ENCODE data around the gene VDAC1.
"Not testable (repeated sequence)": the region's sequence is repeated elsewhere in the genome, so short reads cannot be mapped to it uniquely, and the experiment has no call there.

Gene VDAC1

DNA sequence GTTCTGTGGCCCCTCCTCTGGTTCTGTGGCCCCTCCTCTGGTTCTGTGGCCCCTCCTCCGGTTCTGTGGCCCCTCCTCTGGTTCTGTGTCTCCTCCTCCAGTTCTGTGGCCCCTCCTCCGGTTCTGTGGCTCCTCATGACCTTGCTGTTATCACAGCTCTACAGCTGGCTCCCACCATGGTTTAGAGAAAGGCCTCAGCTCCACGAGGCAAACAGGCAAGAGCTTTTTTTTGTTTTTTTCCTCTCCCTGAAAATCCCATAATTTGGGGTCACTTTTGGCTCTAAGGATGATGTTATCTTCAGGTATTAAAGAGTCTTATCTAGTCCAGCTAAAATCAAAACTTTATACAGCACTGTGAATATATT lies 68.1 kb downstream of the VDAC1 start:
- H3K27ac Mint-ChIP-seq: no peak overlapping the region
- H3K27me3 Mint-ChIP-seq: no peaks in the 10 kb centered on the region
- H3K4me1 Mint-ChIP-seq (ENCODE audit: low read depth): peaks cover 64% of the 10 kb centered on the region
- H3K36me3 Mint-ChIP-seq (ENCODE audit: low read depth): no peaks in the 10 kb centered on the region
- H3K4me3 Mint-ChIP-seq: no peak overlapping the region
- no peaks in the 10 kb centered on the region for H3K9me3 Mint-ChIP-seq

DNA sequence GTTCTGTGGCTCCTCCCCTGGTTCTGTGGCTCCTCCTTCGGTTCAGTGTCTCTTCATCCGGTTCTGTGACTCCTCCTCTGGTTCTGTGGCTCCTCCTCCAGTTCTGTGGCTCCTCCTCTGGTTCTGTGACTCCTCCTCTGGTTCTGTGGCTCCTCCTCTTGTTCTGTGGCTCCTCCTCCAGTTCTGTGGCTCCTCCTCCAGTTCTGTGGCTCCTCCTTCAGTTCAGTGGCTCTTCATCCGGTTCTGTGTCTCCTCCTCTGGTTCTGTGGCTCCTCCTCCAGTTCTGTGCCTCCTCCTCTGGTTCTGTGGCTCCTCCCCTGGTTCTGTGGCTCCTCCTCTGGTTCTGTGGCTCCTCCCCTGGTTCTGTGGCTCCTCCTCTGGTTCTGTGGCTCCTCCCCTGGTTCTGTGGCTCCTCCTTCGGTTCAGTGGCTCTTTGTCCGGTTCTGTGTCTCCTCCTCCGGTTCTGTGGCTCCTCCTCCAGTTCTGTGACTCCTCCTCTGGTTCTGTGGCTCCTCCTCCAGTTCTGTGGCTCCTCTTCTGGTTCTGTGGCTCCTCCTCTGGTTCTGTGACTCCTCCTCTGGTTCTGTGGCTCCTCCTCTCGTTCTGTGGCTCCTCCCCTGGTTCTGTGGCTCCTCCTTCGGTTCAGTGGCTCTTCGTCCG lies 68.7 kb downstream of the VDAC1 start:
- H3K36me3 Mint-ChIP-seq (ENCODE audit: low read depth); H3K4me3 Mint-ChIP-seq; H3K27me3 Mint-ChIP-seq; H3K9me3 Mint-ChIP-seq: not testable (repeated sequence)
- H3K4me1 Mint-ChIP-seq (ENCODE audit: low read depth): peaks cover 70% of the 10 kb centered on the region
- peak overlapping the region; percentile 55 for H3K27ac Mint-ChIP-seq

DNA sequence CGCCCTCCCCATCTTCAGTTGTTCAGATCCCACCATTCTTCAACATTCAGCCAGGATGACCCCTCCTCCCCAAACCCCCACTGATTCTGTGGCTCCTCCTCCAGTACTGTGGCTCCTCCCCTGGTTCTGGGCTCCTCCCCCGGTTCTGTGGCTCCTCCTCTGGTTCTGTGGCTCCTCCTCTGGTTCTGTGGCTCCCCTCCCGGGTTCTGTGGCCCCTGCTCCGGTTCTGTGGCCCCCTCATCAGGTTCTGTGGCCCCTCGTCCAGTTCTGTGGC lies 69.2 kb downstream of the VDAC1 start:
- Mint-ChIP-seq H3K4me1 (ENCODE audit: low read depth) (peaks cover 75% of the 10 kb centered on the region), H3K4me3 (no peak overlapping the region), H3K9me3 (no peaks in the 10 kb centered on the region), H3K27me3 (no peaks in the 10 kb centered on the region), H3K27ac (peak overlapping the region; percentile 55), H3K36me3 (ENCODE audit: low read depth) (no peaks in the 10 kb centered on the region)

DNA sequence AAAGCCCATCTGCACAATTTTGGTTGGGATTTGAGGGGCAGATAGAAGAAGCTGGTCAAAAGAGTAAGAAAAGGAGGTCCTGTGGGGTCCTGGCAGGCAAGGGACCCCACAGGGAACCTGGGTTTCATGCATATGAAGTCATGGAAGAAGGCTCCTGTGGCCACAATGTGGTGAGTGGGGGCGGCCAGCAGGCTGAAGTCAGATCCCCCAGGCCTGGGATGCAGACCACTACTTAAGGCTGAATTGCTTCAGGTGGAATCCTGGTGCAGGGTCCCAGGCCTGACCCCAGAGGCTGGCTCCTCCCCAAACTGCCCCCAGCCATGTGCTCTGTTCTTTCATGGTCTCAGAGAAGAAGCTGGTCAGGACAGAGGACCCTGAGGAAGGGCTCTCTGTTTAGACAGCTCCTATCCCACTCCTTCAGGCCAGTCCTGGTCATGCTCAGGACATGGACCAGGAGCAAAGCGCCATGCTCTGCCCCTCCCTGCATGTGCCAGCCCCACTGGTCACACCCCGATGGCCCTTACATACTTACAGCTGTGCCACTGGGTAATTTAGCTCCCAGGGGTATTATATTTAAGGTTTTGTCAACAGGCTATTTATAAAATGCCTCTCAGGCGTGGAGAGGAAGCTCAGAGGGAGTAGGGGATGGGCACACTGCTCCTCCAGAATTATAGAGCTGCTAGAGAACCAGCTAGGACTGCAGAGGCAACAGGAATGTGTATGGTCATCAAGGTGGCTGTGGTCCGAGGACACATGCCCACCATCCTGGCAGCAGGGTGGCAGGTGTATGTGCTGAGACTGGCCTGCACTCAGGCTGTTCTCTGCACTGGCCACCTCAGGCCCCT lies 69.7 kb downstream of the VDAC1 start:
- H3K27me3 Mint-ChIP-seq: no peaks in the 10 kb centered on the region
- peak overlapping the region; percentile 73 for H3K27ac Mint-ChIP-seq
- H3K4me3 Mint-ChIP-seq: no peak overlapping the region
- H3K9me3 Mint-ChIP-seq: no peaks in the 10 kb centered on the region
- H3K4me1 Mint-ChIP-seq (ENCODE audit: low read depth): peaks cover 80% of the 10 kb centered on the region
- H3K36me3 Mint-ChIP-seq (ENCODE audit: low read depth): no peaks in the 10 kb centered on the region

DNA sequence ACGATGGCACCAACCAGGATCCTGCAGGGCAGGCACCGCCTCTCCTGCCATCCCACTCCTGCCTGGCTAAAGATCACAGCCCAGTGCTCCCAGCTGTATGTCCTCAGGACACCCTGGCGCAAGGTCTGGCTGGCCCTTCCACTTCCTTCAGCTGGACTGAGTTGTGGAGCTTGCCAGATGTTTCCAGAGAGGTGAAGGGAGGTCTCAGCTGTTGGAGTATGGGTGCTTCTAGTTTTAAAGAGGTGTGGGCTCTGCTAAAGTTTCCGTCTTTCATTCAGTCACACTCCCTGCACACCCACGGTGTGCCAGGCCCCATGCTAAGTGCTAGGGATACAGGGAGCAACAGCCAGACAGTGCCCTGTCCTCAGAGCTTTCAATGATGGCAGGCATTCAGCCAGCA lies 70.5 kb downstream of the VDAC1 start:
- Mint-ChIP-seq H3K4me3 (peak overlapping the region; percentile 21), H3K36me3 (ENCODE audit: low read depth) (no peaks in the 10 kb centered on the region), H3K27me3 (no peaks in the 10 kb centered on the region), H3K4me1 (ENCODE audit: low read depth) (peaks cover 82% of the 10 kb centered on the region), H3K27ac (peak overlapping the region; percentile 73), H3K9me3 (no peaks in the 10 kb centered on the region)

DNA sequence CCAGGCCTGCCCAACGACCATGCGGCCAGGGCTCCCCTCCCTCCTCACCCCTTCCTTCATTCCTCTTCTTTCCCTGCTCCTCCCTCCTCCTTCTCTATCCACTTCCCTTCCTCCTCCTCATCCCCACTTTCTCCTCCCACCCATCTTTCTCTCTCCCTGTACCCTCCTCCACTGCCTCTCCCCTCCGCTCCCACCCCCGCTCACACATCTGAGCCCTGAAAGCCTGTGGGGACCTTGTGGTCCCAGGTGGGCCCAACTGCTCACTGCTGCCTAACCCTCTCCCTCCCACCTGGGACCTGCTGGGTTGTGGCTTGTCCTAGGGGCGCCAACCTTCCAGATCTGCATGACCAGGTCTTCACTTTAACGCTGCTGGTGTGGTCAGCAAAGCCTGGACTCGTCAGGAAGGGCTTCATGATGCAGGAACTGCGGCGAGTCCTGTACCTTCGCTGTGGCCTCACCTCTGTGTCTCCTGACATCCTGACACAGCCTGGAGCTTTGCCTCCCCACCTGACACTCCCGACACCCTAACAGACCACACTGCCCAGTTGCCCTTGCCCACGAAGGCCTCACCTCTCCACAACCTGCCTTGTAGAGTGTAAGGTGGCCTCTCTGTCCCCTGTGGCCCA lies 71.0 kb downstream of the VDAC1 start:
- Mint-ChIP-seq H3K27ac (peak overlapping the region; percentile 73), H3K27me3 (no peaks in the 10 kb centered on the region), H3K9me3 (no peaks in the 10 kb centered on the region), H3K4me1 (ENCODE audit: low read depth) (peaks cover 82% of the 10 kb centered on the region), H3K36me3 (ENCODE audit: low read depth) (no peaks in the 10 kb centered on the region), H3K4me3 (peak overlapping the region; percentile 12)

DNA sequence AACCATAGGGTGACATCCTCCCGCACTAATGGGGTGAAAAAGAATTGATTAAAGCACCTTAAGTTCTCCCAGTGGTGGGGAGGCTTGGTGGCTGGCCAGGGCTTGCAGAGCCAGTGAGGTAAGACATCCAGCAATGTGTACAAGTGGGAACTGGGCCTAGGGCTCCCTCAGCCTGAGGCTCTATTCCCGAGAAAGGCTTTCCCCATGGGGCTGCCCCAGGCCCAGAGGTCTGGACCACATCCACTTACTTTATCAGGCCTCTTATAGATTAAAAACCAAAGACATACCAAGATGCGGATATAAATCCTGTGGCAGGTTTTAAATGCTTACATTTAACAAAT lies 71.6 kb downstream of the VDAC1 start:
- Mint-ChIP-seq H3K27me3 (no peaks in the 10 kb centered on the region), H3K4me3 (peak overlapping the region; percentile 4), H3K4me1 (ENCODE audit: low read depth) (peaks cover 81% of the 10 kb centered on the region), H3K9me3 (no peaks in the 10 kb centered on the region), H3K27ac (peak overlapping the region; percentile 99), H3K36me3 (ENCODE audit: low read depth) (no peaks in the 10 kb centered on the region)

DNA sequence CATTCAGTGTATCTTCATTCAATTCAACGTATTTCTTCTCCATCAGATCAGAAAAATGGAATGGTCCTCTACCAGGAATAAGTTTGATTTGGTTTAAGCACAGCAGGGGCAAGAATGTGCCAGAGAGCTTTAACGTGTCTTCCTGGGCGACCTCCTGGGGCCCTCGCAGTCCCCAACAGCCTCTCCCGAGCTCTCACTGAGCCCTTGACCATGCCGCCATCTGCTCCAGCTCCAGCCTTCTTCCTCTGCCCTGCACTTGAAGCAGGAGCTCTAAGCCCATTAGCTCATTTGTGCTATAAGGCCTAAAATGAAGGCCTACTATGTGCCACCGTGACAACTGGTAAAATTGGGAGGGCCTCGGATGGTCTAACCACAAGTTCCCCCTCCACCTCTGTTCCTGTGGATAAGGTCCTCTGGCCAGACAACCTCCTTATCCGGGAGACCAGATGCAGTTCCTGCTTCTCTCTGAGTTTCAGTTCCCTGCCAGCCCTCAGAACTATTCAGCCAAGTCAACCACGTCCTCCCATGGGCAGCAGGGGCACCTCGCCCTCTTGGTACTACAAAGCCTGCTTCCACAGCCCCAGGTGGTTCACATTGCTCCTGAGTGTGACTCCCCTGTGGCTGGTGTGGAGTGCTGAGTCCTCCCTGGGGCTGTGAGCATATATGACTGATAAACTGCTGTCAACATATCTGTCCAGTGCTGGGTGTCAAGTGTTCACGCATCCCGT lies 72.2 kb downstream of the VDAC1 start:
- peaks cover 82% of the 10 kb centered on the region for H3K4me1 Mint-ChIP-seq (ENCODE audit: low read depth)
- H3K4me3 Mint-ChIP-seq: peak overlapping the region; percentile 4
- no peaks in the 10 kb centered on the region for H3K27me3 Mint-ChIP-seq
- H3K27ac Mint-ChIP-seq: peak overlapping the region; percentile 99
- no peaks in the 10 kb centered on the region for H3K36me3 Mint-ChIP-seq (ENCODE audit: low read depth)
- H3K9me3 Mint-ChIP-seq: no peaks in the 10 kb centered on the region

DNA sequence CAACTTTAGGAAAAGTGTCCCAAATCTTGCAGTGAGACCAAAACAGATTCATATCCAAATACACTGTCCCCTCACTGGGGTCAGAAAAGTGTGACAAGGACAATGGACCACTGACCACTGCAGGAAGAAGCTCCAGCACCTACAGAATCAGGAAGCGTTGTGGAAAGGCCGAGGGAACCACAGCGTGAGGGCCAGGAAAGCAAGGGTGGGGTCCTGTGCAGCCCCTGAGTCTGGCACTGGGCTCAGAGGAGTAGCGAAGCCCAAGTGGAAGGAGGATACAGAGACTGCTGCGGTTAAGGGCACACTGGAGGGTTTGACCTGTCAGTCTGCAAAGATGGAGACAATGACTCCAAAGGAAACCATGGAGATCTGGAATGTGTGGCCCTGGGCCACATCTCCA lies 73.2 kb downstream of the VDAC1 start:
- peaks cover 83% of the 10 kb centered on the region for H3K4me1 Mint-ChIP-seq (ENCODE audit: low read depth)

DNA sequence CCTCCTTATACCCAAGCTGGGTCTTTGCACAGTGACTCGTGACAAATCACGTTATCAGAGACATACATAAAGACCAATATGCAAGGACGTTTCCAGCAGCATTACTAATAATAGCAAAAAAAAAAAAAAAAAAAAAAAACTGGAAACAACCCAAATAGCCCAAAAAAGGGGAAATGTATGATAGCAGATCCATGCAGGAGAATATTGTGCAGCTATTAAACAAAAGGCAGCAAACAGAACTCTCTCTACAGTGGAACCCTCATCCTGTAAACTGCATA lies 74.0 kb downstream of the VDAC1 start:
- Mint-ChIP-seq H3K27me3 (no peaks in the 10 kb centered on the region), H3K9me3 (no peaks in the 10 kb centered on the region), H3K4me1 (ENCODE audit: low read depth) (peaks cover 83% of the 10 kb centered on the region), H3K27ac (peak overlapping the region; percentile 99), H3K4me3 (peak overlapping the region; percentile 78), H3K36me3 (ENCODE audit: low read depth) (no peaks in the 10 kb centered on the region)

More for the DNA sequence above, 73.2 kb downstream of the VDAC1 start:
- Mint-ChIP-seq H3K9me3 (no peaks in the 10 kb centered on the region), H3K27ac (peak overlapping the region; percentile 99), H3K36me3 (ENCODE audit: low read depth) (no peaks in the 10 kb centered on the region), H3K4me3 (no peak overlapping the region), H3K27me3 (no peaks in the 10 kb centered on the region)

DNA sequence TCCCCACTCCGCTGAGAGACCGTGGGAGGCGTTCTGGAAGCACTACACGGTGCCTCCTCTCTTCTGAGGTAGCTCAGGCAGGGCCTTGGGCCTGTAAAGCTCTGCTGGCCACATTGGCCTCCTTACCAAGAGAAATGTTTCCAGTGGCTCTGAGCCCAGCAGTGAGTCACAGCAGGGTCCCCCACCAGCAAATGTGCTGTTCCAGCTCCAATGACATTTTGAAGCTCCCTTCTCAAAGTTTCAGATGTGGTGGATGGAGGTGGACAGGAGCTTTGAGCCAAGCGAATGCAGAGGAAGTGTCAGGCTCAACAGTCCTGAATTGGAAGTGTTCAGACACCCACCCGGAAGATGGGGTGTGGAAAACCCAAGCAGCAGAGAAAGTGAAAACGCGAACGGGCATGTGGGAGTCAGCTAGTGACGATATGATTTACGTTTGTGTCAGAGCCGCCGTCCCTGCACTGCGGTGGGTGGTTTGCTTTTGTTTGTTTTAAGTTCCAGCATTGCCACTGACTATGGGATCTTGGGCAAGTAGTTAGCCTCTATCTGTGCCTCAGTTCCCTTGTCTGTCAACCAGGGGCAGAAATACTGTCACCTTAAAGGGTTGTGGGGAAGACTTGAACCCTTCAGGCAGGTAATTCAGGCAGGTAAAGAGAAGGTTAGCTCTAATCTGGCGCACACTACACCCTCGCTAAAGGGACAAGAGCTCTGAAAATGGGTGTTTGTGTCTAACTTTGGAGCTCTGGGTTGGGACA lies 74.5 kb downstream of the VDAC1 start:
- H3K9me3 Mint-ChIP-seq: no peaks in the 10 kb centered on the region
- H3K36me3 Mint-ChIP-seq (ENCODE audit: low read depth): no peaks in the 10 kb centered on the region
- H3K27ac Mint-ChIP-seq: peak overlapping the region; percentile 99
- H3K4me1 Mint-ChIP-seq (ENCODE audit: low read depth): peaks cover 80% of the 10 kb centered on the region
- H3K4me3 Mint-ChIP-seq: peak overlapping the region; percentile 78
- no peaks in the 10 kb centered on the region for H3K27me3 Mint-ChIP-seq

DNA sequence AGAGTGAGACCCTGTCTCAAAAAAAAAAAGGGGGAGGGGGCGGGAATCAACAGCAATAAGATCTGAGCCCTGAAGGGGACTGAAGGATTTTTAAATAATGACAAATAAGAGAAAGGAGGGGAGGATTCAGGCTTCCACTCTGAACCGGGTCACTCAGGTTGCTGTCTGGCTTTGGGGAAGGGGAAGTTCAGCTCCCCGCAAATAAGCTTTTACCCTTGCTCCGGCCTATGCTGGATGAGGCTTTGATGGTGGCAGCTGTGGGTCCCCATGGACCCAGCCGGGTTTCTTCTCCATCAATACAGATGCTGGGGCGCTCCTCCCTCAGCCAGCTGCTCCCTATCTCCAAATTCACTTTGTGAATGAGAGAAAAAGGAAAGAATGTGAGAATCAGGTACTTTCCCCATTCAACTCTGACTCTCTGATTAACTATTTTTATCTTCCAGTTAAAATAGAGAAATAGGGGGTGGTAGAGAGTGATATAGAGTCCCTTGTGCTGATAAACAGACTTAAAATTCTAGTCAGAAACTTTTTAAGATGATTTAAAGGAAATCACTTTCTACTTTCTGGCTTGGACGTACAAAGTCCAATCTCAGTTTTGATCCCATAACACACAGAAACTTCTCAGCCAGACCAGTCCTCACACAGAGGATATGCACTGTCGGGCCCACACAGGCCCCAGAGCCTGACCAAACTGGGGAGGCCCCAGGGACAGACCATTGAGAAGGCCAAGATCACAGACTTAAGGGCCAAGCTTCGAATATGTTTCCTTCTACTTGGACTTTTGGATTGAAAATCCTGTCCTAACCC lies 76.0 kb downstream of the VDAC1 start:
- peaks cover 72% of the 10 kb centered on the region for H3K4me1 Mint-ChIP-seq (ENCODE audit: low read depth)
- H3K36me3 Mint-ChIP-seq (ENCODE audit: low read depth): no peaks in the 10 kb centered on the region
- peak overlapping the region; percentile 99 for H3K27ac Mint-ChIP-seq
- peak overlapping the region; percentile 63 for H3K4me3 Mint-ChIP-seq
- H3K9me3 Mint-ChIP-seq: no peaks in the 10 kb centered on the region
- no peaks in the 10 kb centered on the region for H3K27me3 Mint-ChIP-seq

DNA sequence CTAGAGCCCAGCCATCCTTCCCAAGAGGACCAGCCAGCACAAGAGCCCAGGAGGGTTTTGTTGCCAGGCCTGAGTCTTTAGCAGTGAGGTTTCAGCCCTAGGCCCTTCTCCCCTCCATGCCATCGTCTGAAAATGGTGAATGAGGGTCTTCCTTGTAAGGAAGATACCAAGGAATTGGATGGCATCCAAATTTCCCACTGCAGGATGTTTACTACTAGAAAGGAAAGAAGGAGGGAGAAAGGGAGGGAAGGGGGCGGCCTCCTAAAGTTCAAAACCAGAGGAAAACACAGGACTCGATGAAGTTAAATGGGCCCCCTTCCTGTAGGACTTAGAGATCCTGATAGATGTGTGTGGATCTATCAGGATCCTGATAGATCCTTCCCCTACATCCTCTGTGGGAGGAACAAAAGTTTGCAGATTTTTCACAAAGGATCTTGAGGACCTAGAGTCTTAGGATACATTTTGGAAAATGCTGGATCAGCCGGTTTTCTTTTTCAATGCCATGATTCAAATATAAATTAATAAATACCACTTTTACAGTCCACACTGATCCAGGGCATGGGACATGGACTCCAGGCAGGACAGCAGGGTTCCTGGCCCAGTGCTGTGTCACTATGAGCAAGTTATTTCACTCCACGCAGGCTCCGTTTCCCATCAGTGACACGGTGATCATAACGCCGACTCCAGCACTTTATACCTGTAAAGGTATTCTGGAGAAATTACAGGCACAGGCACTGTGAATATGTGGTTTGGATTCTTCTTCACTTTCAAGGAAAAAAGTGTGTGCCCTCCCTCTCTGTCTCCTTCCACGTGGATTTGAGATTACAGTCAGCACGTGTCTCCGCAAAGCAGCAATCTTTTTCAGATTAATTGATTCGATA lies 77.2 kb downstream of the VDAC1 start:
- H3K4me1 Mint-ChIP-seq (ENCODE audit: low read depth): peaks cover 61% of the 10 kb centered on the region

More for the DNA sequence above, 77.2 kb downstream of the VDAC1 start:
- Mint-ChIP-seq H3K9me3 (no peaks in the 10 kb centered on the region), H3K27ac (peak overlapping the region; percentile 99), H3K4me3 (peak overlapping the region; percentile 9), H3K36me3 (ENCODE audit: low read depth) (no peaks in the 10 kb centered on the region), H3K27me3 (no peaks in the 10 kb centered on the region)
